Gastrocnemius medialis (tissue), 4 donors: ENCODE data around the gene DDX24.

Experiments used
- CTCF ChIP-seq, 5 experiments: fragments of 450-650 bp in 3 of 5; fragments of 200-600 bp in 2 of 5; sonication (generic) in 2 of 5; IDR thresholded peaks in 4 of 5; conservative IDR thresholded peaks in 1 of 5; 1 replicate in 4 of 5; 2 replicates in 1 of 5; pipeline ENCODE4 v1.5.1; 2016 to 2019; ENCODE audit warnings: antibody characterized with exemption in 5 of 5, mild to moderate bottlenecking in 3 of 5, moderate library complexity in 3 of 5
- POLR2A ChIP-seq, 2 donors: fragments of 450-650 bp; IDR thresholded peaks; one replicate each; pipeline ENCODE4 v1.6.1; 2017; ENCODE audit warnings: antibody characterized with exemption in 2 of 2, mild to moderate bottlenecking in 2 of 2, moderate library complexity in 2 of 2

GRCh38 chr14:94016446-94016976, 64.5 kb downstream of the DDX24 start:
- TF ChIP-seq CTCF (IDR thresholded peaks at IDR 0.05 in 4 of 5, conservative IDR thresholded peaks at IDR 0.05 in 1 of 5) (no peak), POLR2A (IDR thresholded peaks at IDR 0.05) (no peak)
